Right lobe of liver (tissue), 4 donors: ENCODE measurements around the gene EDNRA.

Experiments
- POLR2A ChIP-seq: fragments of 450-650 bp; IDR thresholded peaks from one replicate; pipeline ENCODE4 v1.6.1; 2017; ENCODE audit warnings: antibody characterized with exemption, mild to moderate bottlenecking
- TF ChIP-seq, protein P1 (sequence below), 4 donors: fragments of 200-600 bp in 3 of 4; fragments of 450-650 bp in 1 of 4; IDR thresholded peaks; one replicate each; pipeline versions ENCODE4 v1.5.1 to v1.8.0; 2016 to 2022; ENCODE audit warnings: antibody characterized with exemption in 4 of 4, mild to moderate bottlenecking in 2 of 4
- donor health status: DM: no; HTN: no; CAD: no.
- donor health status: DM: no; HTN: no; CAD: no.
- donor health status: DM: no; HTN: yes; CAD: no.

DNA sequence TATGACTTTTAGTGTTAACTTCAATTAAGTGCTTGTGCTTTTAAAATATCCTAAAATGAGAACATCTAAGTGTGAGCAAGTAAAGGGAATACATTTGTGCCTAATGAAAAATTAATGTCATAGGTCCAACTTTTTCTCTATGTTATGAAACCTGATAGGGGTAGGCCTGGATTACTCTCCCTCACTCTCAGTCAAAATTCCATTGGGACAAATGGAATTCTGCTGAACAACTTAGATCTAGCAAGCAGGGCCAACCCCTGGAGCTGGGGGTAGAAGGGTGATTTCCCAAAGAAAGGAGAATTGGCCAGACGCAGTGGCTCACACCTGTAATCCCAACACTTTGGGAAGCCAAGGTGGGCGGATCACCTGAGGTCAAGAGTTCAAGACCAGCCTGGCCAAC lies 67.4 kb downstream of the EDNRA start:
- TF ChIP-seq, protein P1, sequence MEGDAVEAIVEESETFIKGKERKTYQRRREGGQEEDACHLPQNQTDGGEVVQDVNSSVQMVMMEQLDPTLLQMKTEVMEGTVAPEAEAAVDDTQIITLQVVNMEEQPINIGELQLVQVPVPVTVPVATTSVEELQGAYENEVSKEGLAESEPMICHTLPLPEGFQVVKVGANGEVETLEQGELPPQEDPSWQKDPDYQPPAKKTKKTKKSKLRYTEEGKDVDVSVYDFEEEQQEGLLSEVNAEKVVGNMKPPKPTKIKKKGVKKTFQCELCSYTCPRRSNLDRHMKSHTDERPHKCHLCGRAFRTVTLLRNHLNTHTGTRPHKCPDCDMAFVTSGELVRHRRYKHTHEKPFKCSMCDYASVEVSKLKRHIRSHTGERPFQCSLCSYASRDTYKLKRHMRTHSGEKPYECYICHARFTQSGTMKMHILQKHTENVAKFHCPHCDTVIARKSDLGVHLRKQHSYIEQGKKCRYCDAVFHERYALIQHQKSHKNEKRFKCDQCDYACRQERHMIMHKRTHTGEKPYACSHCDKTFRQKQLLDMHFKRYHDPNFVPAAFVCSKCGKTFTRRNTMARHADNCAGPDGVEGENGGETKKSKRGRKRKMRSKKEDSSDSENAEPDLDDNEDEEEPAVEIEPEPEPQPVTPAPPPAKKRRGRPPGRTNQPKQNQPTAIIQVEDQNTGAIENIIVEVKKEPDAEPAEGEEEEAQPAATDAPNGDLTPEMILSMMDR (IDR thresholded peaks at IDR 0.05), result no peak
- TF ChIP-seq POLR2A, result no peak
